Esophagus squamous epithelium (tissue), 5 donors: ENCODE data around the gene ZNF615. TPM values are rescaled to one million over a fixed set of nuclear protein-coding genes. Genes with fewer than 3 reads are reported as not detected.
"Not testable (repeated sequence)": the region's sequence is repeated elsewhere in the genome, so short reads cannot be mapped to it uniquely, and the experiment has no call there.

Experiments used
- DNase-seq: peaks from one replicate; lab custom pipeline; 2025; lab: John Stamatoyannopoulos, UW
- H3K27ac ChIP-seq, 4 donors: fragments of 200-600 bp; sonication (generic); one replicate each; pipeline ENCODE4 v1.5.1; 2016 to 2019; ENCODE audit warnings: mild to moderate bottlenecking in 1 of 4
- H3K27me3 ChIP-seq, 4 donors: fragments of 200-600 bp; sonication (generic); 1 replicate in 3 of 4; 2 replicates in 1 of 4; pipeline versions ENCODE4 v1.5.1 to v1.6.0; 2017 to 2021; ENCODE audit warnings: antibody characterized with exemption in 1 of 4
- H3K36me3 ChIP-seq, 3 donors: fragments of 200-600 bp; sonication (generic); one replicate each; pipeline ENCODE4 v1.5.1; 2016 to 2019
- H3K4me1 ChIP-seq, 3 donors: fragments of 200-600 bp; sonication (generic); one replicate each; pipeline ENCODE4 v1.5.1; 2017 to 2019
- H3K4me3 ChIP-seq, 4 donors: fragments of 200-600 bp; sonication (generic); 1 replicate in 3 of 4; 2 replicates in 1 of 4; pipeline ENCODE4 v1.5.1; 2016 to 2019; ENCODE audit warnings: mild to moderate bottlenecking in 2 of 4, moderate library complexity in 1 of 4
- H3K9me3 ChIP-seq, 3 donors: fragments of 200-600 bp; sonication (generic); one replicate each; pipeline ENCODE4 v1.5.1; 2016 to 2019
- CTCF ChIP-seq, 6 experiments: fragments of 450-650 bp in 4 of 6; fragments of 200-600 bp in 2 of 6; sonication (generic) in 2 of 6; IDR thresholded peaks; one replicate each; pipeline ENCODE4 v1.5.1; 2016 to 2019; ENCODE audit warnings: antibody characterized with exemption in 6 of 6, mild to moderate bottlenecking in 4 of 6, moderate library complexity in 4 of 6
- POLR2A ChIP-seq, 4 donors: fragments of 450-650 bp; IDR thresholded peaks; one replicate each; pipeline ENCODE4 v1.6.1; 2017; ENCODE audit warnings: antibody characterized with exemption in 4 of 4, mild to moderate bottlenecking in 4 of 4, moderate library complexity in 3 of 4
- WGBS, 2 donors: methylation state at CpG; one replicate each; pipeline ENCODE4 v1.1.5; 2018; 5-methylcytosine and 5-hydroxymethylcytosine counted together
- intact Hi-C: fragments of 100-400 bp; cut with DNase I; formaldehyde crosslinking; loops from one replicate; pipeline ENCODE4 v1.15.0; 2022
- total RNA-seq, 4 donors: library from RNA; depleted of rRNA; stranded (reverse); fragments of >200 nt; gene quantifications; one replicate each; pipeline ENCODE4 v1.1.0, GENCODE V29; 2016
- donor health status: DM: yes; HTN: yes; CAD: no.

ZNF615 gene
- 10 to 100 TPM in 1 of 4 donors, 1 to 10 TPM in 3; 2.8 to 13.9 (median 5.9) TPM for total RNA-seq

- peak; percentile 32 for DNase-seq
- Histone ChIP-seq H3K4me3 (peak within 1 kb of the TSS; percentile 57 to 78 (median 70)), H3K36me3 (peaks cover 0 to 29% (median 0%) of the 10 kb centered on the region in 3 donors), H3K4me1 (peaks cover 0 to 15% (median 0%) of the 10 kb centered on the region in 3 donors), H3K9me3 (peaks cover 0 to 43% (median 23%) of the 10 kb centered on the region in 3 donors), H3K27me3 (no peaks in the 10 kb centered on the region), H3K27ac (peak within 1 kb of the TSS; percentile 81 to 93 (median 86))
- 1% methylated on average over 9 to 39 of the region's 44 CpGs for WGBS, 2 donors
- TF ChIP-seq CTCF (IDR thresholded peaks at IDR 0.05) (peak in 1 of 6 experiments; percentile 8), POLR2A (IDR thresholded peaks at IDR 0.05) (peak in 1 of 4 donors; percentile 17)
- intact Hi-C loops = no loop called here
Measured at GRCh38 chr19:52007806-52008557, at the start of gene ZNF615. Gene ZNF615 (minus strand): TSS chr19:52008211. CDS start chr19:52003711, 4,500 bp downstream.

GRCh38 chr19:52056480-52056879 is 48.5 kb upstream of the ZNF615 start:
- H3K27me3 ChIP-seq, intact Hi-C loops, DNase-seq, H3K4me1 ChIP-seq, H3K27ac ChIP-seq, H3K36me3 ChIP-seq, H3K4me3 ChIP-seq: not testable (repeated sequence)
- 97 to 98% methylated on average over 3 of the region's 3 CpGs for WGBS, 2 donors
- H3K9me3 ChIP-seq = peaks cover 0 to 91% (median 55%) of the 10 kb centered on the region in 3 donors

GRCh38 chr19:52051736-52052135 is 43.7 kb upstream of the ZNF615 start:
- H3K27ac ChIP-seq, H3K4me3 ChIP-seq, DNase-seq, H3K27me3 ChIP-seq, intact Hi-C loops, H3K36me3 ChIP-seq: not testable (repeated sequence)
- 22 to 38% methylated on average over 1 of the region's 1 CpG for WGBS, 2 donors
- peaks cover 0 to 60% (median 25%) of the 10 kb centered on the region in 3 donors for H3K9me3 ChIP-seq
- peaks cover 0 to 16% (median 2%) of the 10 kb centered on the region in 3 donors for H3K4me1 ChIP-seq

DNA sequence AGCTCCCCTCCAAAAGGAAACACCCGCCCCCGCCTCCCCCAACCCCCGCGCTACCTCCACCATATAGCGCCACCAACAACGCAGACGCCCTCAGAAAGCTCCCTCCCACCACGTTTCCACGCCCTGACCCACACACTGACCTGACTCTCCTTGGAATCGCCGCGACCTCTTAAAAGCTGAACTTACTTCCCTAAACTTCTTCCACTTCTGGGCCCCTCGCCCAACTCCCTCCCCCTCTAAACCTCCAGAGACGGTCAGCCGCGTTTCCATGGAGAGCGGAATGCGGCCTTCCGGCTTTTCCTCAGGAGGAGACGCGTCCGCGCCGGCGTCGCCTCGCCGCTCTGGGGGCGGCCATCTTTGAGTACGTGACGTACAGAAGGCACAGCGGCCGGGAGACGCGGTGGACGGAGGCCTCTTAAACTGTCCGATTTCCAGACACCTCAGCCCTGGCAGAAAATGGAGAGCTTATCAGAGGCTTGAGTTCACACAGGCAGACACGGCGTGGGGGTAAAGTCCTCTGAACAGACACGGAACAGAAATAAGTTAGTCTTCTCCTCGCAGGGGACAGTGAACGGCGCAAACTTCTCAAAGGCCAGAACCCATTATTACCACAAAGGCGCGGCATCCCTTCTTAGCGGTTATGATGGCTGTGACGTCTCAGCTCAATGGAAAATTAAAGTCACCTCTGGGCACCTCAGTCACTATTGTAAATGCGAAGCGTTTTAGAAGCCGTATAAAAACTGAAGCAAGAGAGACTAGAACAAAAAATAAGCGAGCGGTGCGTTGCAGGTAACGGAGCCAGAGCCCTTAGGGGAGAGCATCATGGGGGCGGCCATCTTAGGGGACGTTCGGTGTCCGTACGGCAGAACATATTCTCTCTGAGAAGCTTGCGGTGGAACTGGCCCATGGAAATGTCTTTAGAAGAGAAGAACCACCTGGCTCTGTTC is 40.8 kb upstream of the ZNF615 start, which contains the start of gene ZNF432:
ZNF432 (minus strand) TSS at position 284 of the 947 bp plus-strand sequence. CDS start 1,970 bp downstream, outside the sequence.
- Histone ChIP-seq H3K4me1 (peaks cover 0 to 16% (median 2%) of the 10 kb centered on the region in 3 donors), H3K4me3 (peak within 1 kb of the TSS; percentile 53 to 87 (median 76)), H3K36me3 (peaks cover 4 to 32% (median 5%) of the 10 kb centered on the region in 3 donors), H3K27ac (peak within 1 kb of the TSS; percentile 89 to 96 (median 94)), H3K9me3 (peaks cover 0 to 61% (median 20%) of the 10 kb centered on the region in 3 donors), H3K27me3 (no peaks in the 10 kb centered on the region)
- intact Hi-C loops = no loop called here
- no peak for TF ChIP-seq CTCF (IDR thresholded peaks at IDR 0.05)
- peak in 2 of 4 donors; percentile 43 to 52 for TF ChIP-seq POLR2A (IDR thresholded peaks at IDR 0.05)
- peak; percentile 49 for DNase-seq
- WGBS, 2 donors = 0 to 1% methylated on average over 30 to 51 of the region's 60 CpGs

- no peak for TF ChIP-seq POLR2A (IDR thresholded peaks at IDR 0.05)
- TF ChIP-seq CTCF (IDR thresholded peaks at IDR 0.05) = no peak
- Histone ChIP-seq H3K27ac (no peak overlapping the region), H3K27me3 (no peaks in the 10 kb centered on the region), H3K9me3 (peaks cover 2 to 93% (median 65%) of the 10 kb centered on the region in 3 donors), H3K4me1 (no peaks in the 10 kb centered on the region), H3K4me3 (peak overlapping the region in 1 of 4 donors; percentile 3), H3K36me3 (peaks cover 41 to 99% (median 56%) of the 10 kb centered on the region in 3 donors)
- WGBS, 2 donors = 95% methylated on average over 4 of the region's 4 CpGs
- intact Hi-C loops = no loop called here
- DNase-seq = no peak
Measured at GRCh38 chr19:52039169-52039568, 31.2 kb upstream of the ZNF615 start.
